HG03095 (cell line): ENCODE measurements around the gene IFIH1.

ENCODE experiments used
- ATAC-seq: cut with Tn5 transposase; IDR thresholded peaks from one replicate; pipeline ENCODE4 v1.9.1; 2021; ENCODE audit warnings: moderate library complexity; ENCODE audit not compliant: unreplicated experiment

IFIH1 gene

DNA sequence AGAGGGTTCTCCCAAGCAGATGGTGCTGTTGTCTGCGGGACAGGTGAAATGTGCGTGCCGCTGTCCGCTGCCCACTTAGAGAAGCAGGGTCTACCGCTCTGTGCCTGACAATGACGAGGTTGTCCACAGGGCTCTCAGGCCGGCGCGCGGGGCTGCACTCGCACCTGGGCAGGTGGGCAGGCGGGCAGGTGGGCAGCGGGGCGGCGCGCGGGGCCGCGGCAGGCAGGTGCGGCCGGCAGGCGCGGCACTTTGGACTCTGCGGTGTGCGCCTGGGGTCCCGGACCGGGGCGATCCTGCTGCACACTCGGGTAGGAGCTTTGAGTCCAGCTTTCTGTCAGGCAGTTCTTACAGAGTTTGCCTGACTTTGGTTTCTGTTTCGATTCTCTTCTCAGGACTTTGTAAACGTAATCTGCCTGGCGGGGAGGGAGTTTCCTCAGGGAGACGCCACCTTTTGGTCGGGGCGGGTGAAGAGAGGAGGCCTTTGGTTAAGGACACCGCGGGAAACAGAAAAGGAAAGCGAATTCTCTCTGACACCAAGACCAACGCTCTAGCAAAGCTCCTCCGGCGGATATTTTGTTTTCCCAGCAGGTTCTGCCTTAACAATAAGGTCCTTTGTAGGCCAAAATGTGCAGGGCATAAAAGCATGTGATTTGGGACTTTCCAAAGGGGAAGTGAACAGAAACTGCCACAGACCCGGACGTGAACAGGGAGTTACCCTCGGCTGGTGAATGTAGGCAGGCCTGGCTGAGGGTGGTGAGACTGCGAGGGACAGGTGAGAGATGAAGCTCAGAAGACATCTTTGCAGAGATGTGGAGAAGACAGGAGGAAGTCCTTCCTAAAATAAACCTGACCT lies at the start of gene IFIH1:
IFIH1 (minus strand) TSS at position 357 of the 853 bp plus-strand sequence. CDS start 377 bp downstream, outside the sequence.
- peak; percentile 80 for ATAC-seq

- no peak for ATAC-seq
Observed at GRCh38 chr2:162365392-162365791, 46.9 kb upstream of the IFIH1 start.

GRCh38 chr2:162344617-162344950 lies 26.1 kb upstream of the IFIH1 start:
- no peak for ATAC-seq

DNA sequence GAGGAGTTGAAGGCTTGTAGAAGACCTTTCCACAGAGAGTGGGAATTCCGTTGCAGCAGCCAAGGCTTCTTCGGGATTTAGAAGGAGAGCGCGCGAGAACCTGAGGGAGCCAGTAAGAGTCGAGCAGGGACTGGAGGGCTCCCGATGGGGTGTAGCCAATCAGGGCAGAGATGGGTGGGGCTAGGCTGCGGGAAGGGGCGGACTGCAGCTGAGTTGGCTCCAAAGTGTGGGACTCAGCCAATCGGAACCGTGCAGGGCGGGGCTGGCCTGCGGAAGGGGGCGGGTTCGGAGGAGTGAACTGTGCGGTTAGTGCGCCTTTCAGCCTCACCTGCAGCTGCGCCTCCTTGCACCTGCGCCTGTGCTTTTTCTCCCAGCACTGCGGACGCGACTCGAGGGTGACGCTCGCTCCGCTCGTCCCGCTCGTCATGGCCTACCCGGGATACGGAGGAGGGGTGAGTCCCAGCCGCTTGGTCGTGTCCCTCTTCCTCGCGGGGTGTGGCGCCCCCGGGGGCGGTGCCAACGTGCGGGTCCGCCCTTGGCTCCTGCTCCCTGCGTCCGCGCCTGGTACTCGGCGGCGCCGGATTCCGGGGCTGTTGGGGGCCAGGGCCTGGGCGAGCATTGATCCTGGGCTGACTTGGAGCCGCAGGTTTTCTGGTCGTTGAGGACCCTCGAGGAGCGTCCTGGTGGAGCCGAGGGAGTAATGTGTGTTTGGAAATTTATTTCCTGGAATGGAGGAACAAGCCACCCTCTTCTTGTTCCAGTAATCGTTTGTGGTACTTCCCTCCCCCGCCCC lies 25.5 kb upstream of the IFIH1 start, which contains the start of gene GCA:
GCA (plus strand) TSS at position 309 of the 793 bp plus-strand sequence; CDS start at position 426, 117 bp downstream.
- peak; percentile 98 for ATAC-seq

DNA sequence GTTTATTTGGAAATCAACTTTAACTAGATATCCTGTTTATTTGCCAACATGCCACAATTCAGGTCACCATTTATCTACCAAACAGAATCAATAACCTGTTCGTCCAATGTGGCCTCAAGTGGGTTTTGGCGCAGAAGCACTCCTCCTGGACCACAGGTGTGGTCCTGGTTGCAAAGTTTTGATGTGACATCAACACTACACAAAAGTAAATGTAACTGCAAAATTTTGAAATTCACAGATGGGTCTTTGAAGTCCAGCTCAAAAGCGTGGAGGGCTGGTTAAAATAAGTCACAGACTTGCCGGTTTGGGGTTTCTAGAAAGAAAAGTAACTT lies 25.0 kb upstream of the IFIH1 start:
- no peak for ATAC-seq

GRCh38 chr2:162342841-162343240 lies 24.4 kb upstream of the IFIH1 start:
- no peak for ATAC-seq

DNA sequence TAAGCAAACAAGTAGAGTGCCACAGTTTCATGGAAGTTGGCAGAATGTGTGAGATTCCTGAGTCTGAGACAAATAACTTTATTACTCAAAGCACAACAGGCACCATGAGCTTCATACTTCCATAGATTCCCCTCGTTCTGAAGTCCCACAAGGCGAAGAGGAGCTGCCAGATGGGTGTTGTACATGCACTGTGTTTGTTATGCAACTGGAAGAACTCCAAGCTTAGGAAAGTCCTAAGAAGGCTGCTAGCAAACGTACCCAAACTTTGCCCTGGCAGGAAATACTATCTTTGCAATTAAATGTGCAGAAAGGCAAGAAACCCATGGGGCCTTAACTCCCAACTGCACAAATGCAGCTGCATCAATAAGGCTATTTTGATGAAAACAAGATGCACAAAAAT lies 23.8 kb upstream of the IFIH1 start:
- no peak for ATAC-seq

DNA sequence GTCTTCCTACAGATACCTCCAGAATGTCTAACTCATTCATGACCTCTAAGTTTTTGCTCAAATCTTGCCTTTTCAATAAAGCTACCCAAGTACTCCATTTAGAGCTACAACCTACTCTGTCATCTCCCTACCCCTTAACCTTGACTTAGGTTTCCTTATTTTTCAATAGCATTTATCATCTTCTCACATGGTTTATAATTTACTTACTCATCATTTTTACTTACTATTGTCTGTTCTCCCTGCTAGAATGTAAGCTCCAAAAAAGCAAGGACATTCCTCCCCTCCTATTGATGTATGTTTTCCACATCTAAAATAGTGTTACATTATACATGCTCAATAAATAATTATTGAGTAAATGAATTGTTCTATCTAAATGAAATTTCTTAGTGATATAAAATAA lies 22.3 kb upstream of the IFIH1 start:
- ATAC-seq = no peak

- ATAC-seq = no peak
Observed at GRCh38 chr2:162337868-162338267, 19.4 kb upstream of the IFIH1 start.

DNA sequence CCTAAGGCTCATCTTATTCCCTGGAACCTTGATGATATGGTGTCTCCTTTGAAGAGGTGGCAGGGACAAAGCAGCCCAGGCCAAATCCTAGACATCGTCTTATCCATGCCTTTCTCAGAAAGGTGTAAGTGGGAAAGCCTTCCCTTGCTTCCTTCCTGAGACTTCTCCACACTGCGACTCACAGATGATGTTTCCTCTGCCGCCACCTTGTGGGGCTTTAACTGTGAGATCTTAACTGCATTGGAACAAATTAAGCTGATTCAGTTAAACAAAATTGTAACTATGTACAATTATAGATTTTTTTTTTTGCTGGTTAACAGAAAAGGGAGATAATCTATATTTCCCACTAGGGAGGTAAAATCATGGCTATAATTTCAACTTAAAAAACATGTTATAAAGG lies 15.5 kb upstream of the IFIH1 start:
- peak; percentile 62 for ATAC-seq

- ATAC-seq = no peak
Observed at GRCh38 chr2:162330881-162331280, 12.4 kb upstream of the IFIH1 start.

DNA sequence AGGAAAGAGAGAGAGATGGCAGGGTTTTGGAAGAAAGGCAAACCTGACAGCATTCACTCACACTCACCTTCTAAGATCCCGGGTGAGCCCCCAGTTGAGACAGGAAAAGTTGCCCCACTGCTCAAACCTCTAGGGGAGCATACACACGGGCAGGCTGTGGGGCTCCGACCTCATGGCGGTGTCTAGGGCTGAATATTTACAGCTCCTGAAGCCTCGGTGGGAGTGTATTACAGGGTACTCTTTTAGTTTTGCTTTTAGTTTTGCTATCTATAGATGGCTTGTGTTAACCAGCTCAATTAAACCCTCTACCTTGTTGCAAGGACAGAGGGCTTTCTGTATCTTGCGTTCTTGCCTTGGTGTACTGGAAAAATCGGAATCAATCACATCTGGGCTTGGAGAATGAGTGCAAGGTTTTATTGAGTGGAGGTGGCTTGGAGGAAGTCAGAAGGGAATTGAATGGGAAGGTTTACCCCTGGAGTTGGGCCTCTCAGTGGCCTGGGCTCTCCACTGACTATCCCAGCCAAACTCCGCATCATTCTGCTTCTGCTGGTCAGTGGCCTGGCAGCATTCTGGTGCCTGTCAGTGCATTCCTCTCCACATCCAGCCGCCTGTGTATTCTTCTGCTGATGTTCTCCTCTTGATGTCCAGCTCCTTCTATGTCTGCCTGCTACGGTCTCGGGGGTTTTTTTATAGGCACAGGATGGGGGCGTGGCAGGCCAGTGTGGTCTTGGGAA lies 10.1 kb upstream of the IFIH1 start:
- ATAC-seq = peak; percentile 56

DNA sequence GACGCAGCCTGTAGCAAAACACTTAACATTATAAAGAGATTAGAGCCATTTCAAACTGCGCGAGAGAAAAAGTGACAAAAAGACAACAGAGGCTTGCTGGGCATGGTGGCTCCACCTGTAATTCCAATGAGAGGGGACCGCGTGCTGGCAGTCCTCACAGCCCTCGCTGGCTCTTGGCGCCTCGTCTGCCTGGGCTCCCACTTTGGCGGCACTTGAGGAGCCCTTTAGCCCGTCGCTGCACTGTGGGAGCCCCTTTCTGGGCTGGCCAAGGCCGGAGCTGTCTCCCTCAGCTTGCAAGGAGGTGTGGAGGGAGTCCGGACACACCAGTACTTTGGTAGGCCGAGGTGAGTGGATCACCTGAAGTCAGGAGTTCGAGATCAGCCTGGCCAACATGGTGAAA lies 9.3 kb upstream of the IFIH1 start:
- ATAC-seq = no peak

DNA sequence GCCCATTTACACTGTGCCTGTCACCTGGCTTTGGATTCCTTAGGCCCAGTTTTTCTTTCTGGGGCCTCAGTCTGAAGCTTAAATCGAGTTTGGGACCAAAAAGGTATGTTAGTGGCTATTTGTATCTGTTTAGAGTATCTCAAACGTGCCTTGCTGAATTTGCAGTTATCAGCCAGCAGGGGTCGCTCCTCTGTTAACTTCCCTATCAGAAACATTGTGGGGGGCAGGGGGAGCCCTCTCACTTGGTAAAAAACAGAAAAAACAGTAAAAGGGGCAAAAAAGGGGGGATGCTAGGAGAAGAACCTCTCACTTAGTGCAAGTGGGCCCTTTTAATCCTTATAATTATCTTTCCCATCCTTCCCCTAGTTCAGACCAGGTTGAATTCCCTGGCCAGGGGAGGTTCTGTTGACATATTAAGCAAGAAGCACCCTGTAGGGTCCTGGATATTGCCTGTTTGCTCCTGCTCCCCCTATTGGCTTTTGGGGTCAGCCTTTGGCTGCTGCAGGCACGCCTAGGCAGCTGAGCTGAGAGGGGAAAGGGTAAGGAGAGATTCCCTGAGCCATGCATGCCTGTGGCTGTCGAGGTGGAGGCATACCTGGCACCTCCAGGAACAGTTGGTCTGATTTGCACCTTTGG lies 8.8 kb upstream of the IFIH1 start:
- no peak for ATAC-seq

DNA sequence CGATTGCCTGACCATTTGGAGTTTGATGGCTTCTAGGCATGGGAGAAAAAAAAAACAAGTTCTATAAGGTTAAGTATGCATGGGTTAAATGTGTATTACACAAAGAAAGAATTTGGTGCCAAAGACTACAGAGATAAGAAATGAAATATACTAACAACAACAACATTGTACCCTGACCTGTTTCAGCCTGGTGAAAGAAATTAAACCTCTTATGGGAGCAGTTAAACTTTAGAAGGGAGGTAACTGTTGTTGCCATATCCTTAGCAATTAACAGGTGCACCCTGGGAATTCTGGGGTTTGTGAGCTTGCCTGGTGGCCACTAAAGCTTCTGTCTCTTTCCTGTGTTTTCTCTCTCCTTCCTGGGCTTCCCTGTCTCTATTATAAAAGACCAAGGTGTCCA lies 6.5 kb upstream of the IFIH1 start:
- ATAC-seq = no peak

GRCh38 chr2:162320864-162321517 lies 2.5 kb upstream of the IFIH1 start:
- no peak for ATAC-seq

GRCh38 chr2:162317861-162318327 lies 590 bp downstream of the IFIH1 start:
- ATAC-seq = peak; percentile 4

- ATAC-seq = no peak
Observed at GRCh38 chr2:162317058-162317742, 1.3 kb downstream of the IFIH1 start.

GRCh38 chr2:162316590-162316989 lies 1.9 kb downstream of the IFIH1 start:
- ATAC-seq = no peak

DNA sequence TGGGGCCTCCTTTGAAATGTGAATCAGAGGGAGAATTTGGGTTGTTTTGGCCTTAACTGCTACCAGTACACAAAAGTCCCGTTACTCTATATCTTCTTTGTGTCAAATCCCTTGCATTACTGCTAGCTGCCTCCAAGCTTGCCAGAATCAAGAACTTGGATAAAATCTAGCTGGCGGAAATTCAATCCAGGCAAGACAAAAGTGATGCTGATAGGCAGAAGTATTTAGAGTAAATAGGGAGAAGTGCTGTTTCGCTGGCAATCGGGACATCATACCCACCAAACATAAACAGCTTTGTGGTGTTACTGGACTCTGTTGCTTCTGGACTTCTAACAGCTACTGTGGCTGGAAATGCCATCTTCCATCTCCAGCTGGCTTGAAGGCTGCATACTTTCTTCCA lies 2.5 kb downstream of the IFIH1 start:
- no peak for ATAC-seq
